GM18951 (cell line): ENCODE results near the gene GATAD2A.

ENCODE experiments used
- POLR2A ChIP-seq: IDR thresholded peaks from 4 replicates; pipeline ENCODE4 v1.6.1; 2011; ENCODE audit warnings: mild to moderate bottlenecking; ENCODE audit not compliant: insufficient read length, insufficient read depth; ENCODE audit errors: extremely low read depth
- in situ Hi-C: fragments of 300-500 bp; cut with MboI; formaldehyde crosslinking; loops from one replicate; pipeline ENCODE4 v1.12.0; 2022; ENCODE audit warnings: low sequenced_read_pairs, mixed read lengths, inconsistent platforms; ENCODE audit not compliant: unreplicated experiment

The GATAD2A gene

GRCh38 chr19:19531951-19532805, 126.7 kb downstream of the GATAD2A start:
- in situ Hi-C loops = loop anchor here (5.0 to 25.0 kb wide), 2 partner anchors 110 to 430 kb away; partner anchors contain the start of gene GMIP
- peak; percentile 19 for TF ChIP-seq POLR2A

GRCh38 chr19:19532806-19533701, 127.6 kb downstream of the GATAD2A start:
- in situ Hi-C loops = loop anchor here (5.0 to 25.0 kb wide), 2 partner anchors 109 to 429 kb away; partner anchors contain the start of gene GMIP
- no peak for TF ChIP-seq POLR2A

- TF ChIP-seq POLR2A = no peak
- in situ Hi-C loops = loop anchor here (5.0 to 25.0 kb wide), 2 partner anchors 108 to 428 kb away; partner anchors contain the start of gene GMIP
Measured at GRCh38 chr19:19533841-19534240, 128.4 kb downstream of the GATAD2A start.

- in situ Hi-C loops = loop anchor here (5.0 to 25.0 kb wide), 2 partner anchors 108 to 428 kb away; partner anchors contain the start of gene GMIP
- no peak for TF ChIP-seq POLR2A
Measured at GRCh38 chr19:19534556-19535265, 129.2 kb downstream of the GATAD2A start.

- TF ChIP-seq POLR2A = no peak
- in situ Hi-C loops = loop anchor here (25.0 kb wide), 1 partner anchor 427 kb away; no protein-coding TSS in a partner anchor
Measured at GRCh38 chr19:19535311-19536191, 130.1 kb downstream of the GATAD2A start.

GRCh38 chr19:19537075-19538048, 131.9 kb downstream of the GATAD2A start:
- in situ Hi-C loops = loop anchor here (25.0 kb wide), 1 partner anchor 425 kb away; no protein-coding TSS in a partner anchor
- TF ChIP-seq POLR2A = no peak

GRCh38 chr19:19538061-19538784, 132.7 kb downstream of the GATAD2A start, which contains the start of gene CILP2:
CILP2 (plus strand) TSS chr19:19538265; CDS start chr19:19538350, 85 bp downstream.
- in situ Hi-C loops = loop anchor here (25.0 kb wide), 1 partner anchor 424 kb away; no protein-coding TSS in a partner anchor
- TF ChIP-seq POLR2A = no peak

GRCh38 chr19:19538785-19539166, 133.3 kb downstream of the GATAD2A start:
- in situ Hi-C loops = loop anchor here (25.0 kb wide), 1 partner anchor 424 kb away; no protein-coding TSS in a partner anchor
- no peak for TF ChIP-seq POLR2A

GRCh38 chr19:19539698-19540063, 134.2 kb downstream of the GATAD2A start:
- no peak for TF ChIP-seq POLR2A
- in situ Hi-C loops = loop anchor here (25.0 kb wide), 1 partner anchor 423 kb away; no protein-coding TSS in a partner anchor

- in situ Hi-C loops = loop anchor here (25.0 kb wide), 1 partner anchor 422 kb away; no protein-coding TSS in a partner anchor
- no peak for TF ChIP-seq POLR2A
Measured at GRCh38 chr19:19540064-19540714, 134.7 kb downstream of the GATAD2A start.
